ENCODE measurements around the gene FHOD3.

DNA sequence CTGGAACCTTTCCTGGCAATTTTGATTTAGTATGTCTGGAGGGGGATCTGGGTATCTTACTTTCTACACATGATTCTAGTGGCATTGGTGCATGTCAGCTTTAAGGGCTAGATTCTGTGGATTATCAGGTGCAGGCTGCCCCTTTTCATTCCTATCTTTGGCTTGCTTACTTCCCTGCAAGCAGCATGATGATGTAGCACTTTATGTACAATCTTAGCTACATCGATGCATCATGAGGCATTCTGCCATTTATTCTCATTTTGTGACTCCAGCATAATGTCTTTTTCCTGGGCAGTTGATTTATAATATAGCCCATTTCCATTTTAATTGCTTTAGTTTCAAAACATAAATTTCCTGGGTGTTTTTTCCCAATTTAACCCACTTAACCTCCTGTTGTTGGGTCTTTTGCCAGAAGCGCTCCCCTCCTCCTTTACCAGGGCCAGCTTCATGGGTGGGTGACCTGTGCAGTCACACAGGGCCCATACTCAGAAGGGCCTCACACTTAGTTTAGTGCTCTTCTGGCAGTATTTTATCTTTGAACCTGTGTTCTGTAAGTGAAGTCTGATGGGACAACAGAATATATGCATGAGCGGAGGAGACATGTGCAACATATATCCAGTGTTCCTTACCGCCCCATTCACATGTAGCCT, 495.2 kb downstream of the FHOD3 start:
- TF ChIP-seq ZEB2 (IDR thresholded peaks at IDR 0.05), result no peak
- no peak for TF ChIP-seq STAT5A (IDR thresholded peaks at IDR 0.05; ENCODE audit: borderline replicate concordance, low read length)
- no peak for TF ChIP-seq PHF8 (IDR thresholded peaks at IDR 0.05; ENCODE audit: borderline replicate concordance, low read length)

All from K562 (cell line).